ENCODE data around the gene MLC1.
"Not testable (repeated sequence)": the region's sequence is repeated elsewhere in the genome, so short reads cannot be mapped to it uniquely, and the experiment has no call there.

Gene MLC1

GRCh38 chr22:50102946-50103345 is 17.7 kb upstream of the MLC1 start:
- no peak for DNase-seq (ENCODE audit: low read depth)

- DNase-seq (ENCODE audit: low read depth), result no peak
Measured at GRCh38 chr22:50101870-50102565, 16.8 kb upstream of the MLC1 start.

- DNase-seq (ENCODE audit: low read depth), result no peak
Measured at GRCh38 chr22:50098052-50098451, 12.8 kb upstream of the MLC1 start.

- no peak for DNase-seq (ENCODE audit: low read depth)
Measured at GRCh38 chr22:50092342-50092741, 7.1 kb upstream of the MLC1 start.

- no peak for DNase-seq (ENCODE audit: low read depth)
Measured at GRCh38 chr22:50091092-50091768, 6.0 kb upstream of the MLC1 start.

GRCh38 chr22:50090412-50090714 is 5.1 kb upstream of the MLC1 start:
- no peak for DNase-seq (ENCODE audit: low read depth)

GRCh38 chr22:50089682-50090411 is 4.6 kb upstream of the MLC1 start, which contains the start of gene MOV10L1:
Gene MOV10L1 (plus strand): TSS chr22:50090006. CDS start chr22:50090089, 83 bp downstream.
- no peak for DNase-seq (ENCODE audit: low read depth)

- no peak for DNase-seq (ENCODE audit: low read depth)
Measured at GRCh38 chr22:50089231-50089630, 4.0 kb upstream of the MLC1 start.

GRCh38 chr22:50088096-50088495 is 2.9 kb upstream of the MLC1 start:
- DNase-seq (ENCODE audit: low read depth), result no peak

GRCh38 chr22:50087646-50088045 is 2.4 kb upstream of the MLC1 start:
- DNase-seq (ENCODE audit: low read depth), result no peak

- not testable (repeated sequence) for DNase-seq (ENCODE audit: low read depth)
Measured at GRCh38 chr22:50086975-50087374, 1.7 kb upstream of the MLC1 start.

- no peak for DNase-seq (ENCODE audit: low read depth)
Measured at GRCh38 chr22:50086526-50086925, 1.3 kb upstream of the MLC1 start.

GRCh38 chr22:50084614-50085021 is 608 bp downstream of the MLC1 start:
- DNase-seq (ENCODE audit: low read depth), result no peak

- DNase-seq (ENCODE audit: low read depth), result no peak
Measured at GRCh38 chr22:50084080-50084477, 1.1 kb downstream of the MLC1 start.

- DNase-seq (ENCODE audit: low read depth), result no peak
Measured at GRCh38 chr22:50083462-50084079, 1.7 kb downstream of the MLC1 start.

- DNase-seq (ENCODE audit: low read depth), result no peak
Measured at GRCh38 chr22:50082961-50083461, 2.2 kb downstream of the MLC1 start.

GRCh38 chr22:50082197-50082715 is 3.0 kb downstream of the MLC1 start:
- no peak for DNase-seq (ENCODE audit: low read depth)

GRCh38 chr22:50081426-50082196 is 3.6 kb downstream of the MLC1 start:
- DNase-seq (ENCODE audit: low read depth), result no peak

- DNase-seq (ENCODE audit: low read depth), result no peak
Measured at GRCh38 chr22:50080077-50080465, 5.2 kb downstream of the MLC1 start.

- no peak for DNase-seq (ENCODE audit: low read depth)
Measured at GRCh38 chr22:50078761-50079160, 6.5 kb downstream of the MLC1 start.

GRCh38 chr22:50078246-50078645 is 7.0 kb downstream of the MLC1 start:
- DNase-seq (ENCODE audit: low read depth), result no peak

Measured in stimulated activated CD8-positive, alpha-beta memory T cell treated with anti-CD3 and anti-CD28 coated beads, Interleukin-4, amount 100 ng/mL, for 24 hours (primary cell).